Stimulated activated CD8-positive, alpha-beta memory T cell treated with anti-CD3 and anti-CD28 coated beads, Interleukin-4, amount 100 ng/mL, for 4 hours (primary cell): ENCODE data around the gene YIPF2.
"Not testable (repeated sequence)": the region's sequence is repeated elsewhere in the genome, so short reads cannot be mapped to it uniquely, and the experiment has no call there.

ENCODE experiments used
- DNase-seq, 2 donors: peaks; one replicate each; pipeline ENCODE4 v3.0.0-alpha.2; 2020; ENCODE audit warnings: low read depth in 2 of 2, low spot score in 1 of 2

Gene YIPF2

DNA sequence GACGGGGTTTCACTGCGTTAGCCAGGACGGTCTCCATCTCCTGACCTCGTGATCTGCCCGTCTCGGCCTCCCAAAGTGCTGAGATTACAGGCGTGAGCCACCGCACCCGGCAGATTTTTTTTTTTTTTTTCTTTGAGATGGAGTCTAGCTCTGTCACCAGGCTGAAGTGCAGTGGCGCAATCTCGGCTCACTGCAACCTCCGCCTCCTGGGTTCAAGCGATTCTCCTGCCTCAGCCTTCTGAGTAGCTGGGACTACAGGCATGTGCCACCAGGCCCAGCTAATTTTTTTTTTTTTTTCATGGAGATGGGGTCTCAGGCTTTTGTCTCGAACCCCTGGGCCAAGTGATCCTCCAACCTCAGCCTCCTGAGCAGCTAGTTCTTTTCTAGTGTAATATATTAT is 13.2 kb upstream of the YIPF2 start:
- not testable (repeated sequence) for DNase-seq

GRCh38 chr19:10936661-10937084 is 8.2 kb upstream of the YIPF2 start:
- DNase-seq, result no peak

DNA sequence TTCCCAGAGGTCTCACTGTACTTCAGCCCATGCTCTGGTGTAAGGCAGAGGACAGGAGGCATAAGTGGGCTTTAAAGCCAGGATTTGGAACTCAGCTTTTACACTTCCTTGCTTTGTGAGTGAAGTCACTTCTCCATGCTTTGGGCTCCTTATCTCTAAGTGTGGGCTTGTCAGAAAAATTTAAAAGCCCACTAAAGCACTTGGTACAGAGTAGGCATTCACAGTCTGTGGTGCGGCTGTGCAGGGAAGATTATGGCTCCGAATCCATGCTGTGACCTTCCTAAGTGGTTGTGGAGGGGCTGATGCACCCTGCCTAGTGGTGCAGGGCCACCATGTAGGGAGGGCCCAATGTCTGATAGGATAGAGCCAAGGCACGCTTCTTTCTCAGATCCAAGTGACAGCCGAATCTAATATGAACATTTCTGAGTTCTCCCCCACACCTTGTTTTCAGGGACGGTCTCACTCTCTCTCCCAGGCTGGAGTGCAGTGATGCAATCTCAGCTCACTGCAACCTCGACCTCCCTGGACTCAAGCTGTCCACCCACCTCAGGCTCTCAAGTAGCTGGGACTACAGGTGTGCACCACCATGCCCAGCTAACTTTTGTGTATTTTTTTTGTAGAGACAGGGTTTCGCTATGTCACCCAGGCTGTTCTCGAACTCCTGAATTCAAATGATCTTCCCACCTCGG is 7.1 kb upstream of the YIPF2 start:
- no peak for DNase-seq

GRCh38 chr19:10929402-10929794 is 959 bp upstream of the YIPF2 start:
- no peak for DNase-seq

- DNase-seq, result no peak
These were observed 493 bp downstream of the YIPF2 start for GRCh38 chr19:10927730-10928562.

DNA sequence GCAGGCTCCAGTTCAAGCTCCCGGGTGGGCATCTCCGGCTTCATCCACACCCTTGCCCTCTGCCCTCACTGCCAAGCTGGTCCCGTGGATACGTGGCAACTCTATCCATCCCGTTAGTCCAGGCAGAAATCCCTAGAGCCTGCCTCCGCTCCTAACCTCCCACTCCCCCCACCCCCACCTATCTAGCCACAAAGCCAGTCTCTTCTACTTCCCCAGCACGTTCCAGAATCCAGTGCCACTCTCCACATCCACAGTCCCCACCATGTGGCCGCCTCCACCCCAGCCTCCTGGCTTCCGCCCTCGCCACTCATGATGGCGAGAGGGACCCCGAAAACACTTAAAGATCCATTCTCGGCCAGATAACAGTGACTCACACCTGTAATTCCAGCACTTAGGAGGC is 3.8 kb downstream of the YIPF2 start:
- no peak for DNase-seq

DNA sequence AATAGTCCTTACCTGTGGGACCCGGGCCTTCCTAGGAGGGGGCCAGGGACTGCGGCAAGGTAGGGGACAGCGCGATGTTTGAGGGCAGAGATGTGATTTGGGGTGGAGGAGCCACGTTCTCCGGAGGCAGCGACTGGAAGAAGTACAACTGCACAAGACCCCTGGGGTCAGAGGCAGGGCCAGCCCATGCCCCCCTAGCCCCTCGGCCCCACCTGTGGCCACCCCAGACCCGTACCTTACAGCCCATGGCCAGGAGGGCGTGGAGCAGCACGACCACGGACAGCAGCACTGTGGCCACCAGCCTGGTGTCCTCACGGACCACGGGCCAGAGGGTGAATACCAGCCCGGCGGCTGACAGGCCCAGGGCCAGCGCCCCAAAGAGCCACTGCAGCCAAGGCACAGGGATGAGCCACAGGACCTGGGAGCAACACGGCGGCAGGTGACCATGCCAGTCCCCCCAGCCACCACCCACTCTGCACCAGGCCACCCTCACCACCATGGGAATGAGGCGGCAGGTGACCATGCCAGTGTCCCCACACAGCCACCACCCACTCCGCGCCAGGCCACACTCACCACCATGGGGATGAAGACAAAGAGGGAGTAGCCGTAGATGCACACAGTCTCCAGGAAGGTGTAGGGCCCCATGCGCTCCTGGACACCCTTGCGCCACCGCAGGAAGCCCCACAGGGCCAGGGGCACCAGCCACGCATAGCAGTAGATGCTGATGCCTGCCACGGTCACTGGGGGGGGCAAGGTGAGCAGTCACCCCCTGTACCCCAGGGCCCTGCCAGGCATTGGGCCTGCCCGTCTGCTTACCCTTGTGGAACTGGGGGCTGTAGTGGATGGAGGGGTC is 5.0 kb downstream of the YIPF2 start:
- no peak for DNase-seq

DNA sequence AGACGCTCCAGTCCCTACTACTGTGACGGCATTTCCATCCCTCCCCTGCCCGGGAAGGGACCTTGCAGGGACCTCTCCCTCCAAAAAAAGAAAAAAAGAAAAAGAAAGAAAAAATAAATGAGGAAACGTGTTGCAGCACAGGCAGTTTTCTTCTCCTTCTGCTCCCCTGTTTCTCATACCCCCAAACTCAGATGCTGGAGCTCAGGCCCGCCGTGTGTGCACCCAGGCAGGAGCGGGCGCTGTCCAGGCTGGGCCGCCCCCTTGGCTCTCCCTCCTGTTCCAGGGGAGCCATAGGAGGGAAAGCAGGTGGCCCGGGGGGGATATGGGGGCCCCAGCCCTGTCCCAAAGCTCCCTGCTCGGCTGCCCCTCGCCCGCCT is 5.8 kb downstream of the YIPF2 start:
- no peak for DNase-seq

DNA sequence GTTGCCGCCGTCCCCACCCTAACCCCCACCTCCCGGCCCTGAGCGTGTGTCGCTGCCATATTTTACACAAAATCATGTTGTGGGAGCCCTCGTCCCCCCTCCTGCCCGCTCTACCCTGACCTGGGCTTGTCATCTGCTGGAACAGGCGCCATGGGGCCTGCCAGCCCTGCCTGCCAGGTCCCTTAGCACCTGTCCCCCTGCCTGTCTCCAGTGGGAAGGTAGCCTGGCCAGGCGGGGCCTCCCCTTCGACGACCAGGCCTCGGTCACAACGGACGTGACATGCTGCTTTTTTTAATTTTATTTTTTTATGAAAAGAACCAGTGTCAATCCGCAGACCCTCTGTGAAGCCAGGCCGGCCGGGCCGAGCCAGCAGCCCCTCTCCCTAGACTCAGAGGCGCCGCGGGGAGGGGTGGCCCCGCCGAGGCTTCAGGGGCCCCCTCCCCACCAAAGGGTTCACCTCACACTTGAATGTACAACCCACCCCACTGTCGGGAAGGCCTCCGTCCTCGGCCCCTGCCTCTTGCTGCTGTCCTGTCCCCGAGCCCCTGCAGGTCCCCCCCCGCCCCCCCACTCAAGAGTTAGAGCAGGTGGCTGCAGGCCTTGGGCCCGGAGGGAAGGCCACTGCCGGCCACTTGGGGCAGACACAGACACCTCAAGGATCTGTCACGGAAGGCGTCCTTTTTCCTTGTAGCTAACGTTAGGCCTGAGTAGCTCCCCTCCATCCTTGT is 6.4 kb downstream of the YIPF2 start:
- DNase-seq, result no peak

- DNase-seq, result no peak
These were observed 7.1 kb downstream of the YIPF2 start for GRCh38 chr19:10921199-10921909.

DNA sequence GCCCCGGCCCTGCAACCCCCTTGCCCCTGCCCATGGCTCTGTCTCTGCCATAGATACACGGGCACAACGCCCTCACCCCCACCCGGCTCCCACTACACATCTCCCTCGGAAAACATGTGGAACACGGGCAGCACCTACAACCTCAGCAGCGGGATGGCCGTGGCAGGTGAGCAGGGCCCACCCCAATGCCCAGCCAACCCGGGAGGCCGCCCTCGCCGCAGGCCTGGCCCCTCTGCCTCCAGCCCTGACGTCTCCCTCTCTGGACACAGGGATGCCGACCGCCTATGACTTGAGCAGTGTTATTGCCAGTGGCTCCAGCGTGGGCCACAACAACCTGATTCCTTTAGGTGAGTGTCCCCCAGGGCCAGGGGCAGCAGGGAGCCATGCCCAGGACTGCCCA is 7.7 kb downstream of the YIPF2 start:
- DNase-seq, result no peak

DNA sequence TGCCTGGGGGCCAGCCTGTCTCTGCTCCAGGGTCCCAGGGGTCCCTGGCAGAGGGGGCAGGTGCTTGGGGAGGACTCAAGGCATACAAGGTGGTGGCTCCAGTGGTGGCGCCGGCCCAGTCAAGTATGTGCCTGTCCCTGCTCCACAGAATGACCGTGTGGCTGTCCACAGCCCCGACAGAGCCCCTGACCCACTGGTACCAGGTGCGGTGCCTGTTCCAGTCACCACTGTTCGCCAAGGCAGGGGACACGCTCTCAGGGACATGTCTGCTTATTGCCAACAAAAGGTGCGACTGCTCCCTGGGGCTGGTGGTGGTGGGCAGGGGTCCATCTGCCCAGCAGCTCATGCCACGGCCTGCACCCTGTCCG is 8.2 kb downstream of the YIPF2 start:
- DNase-seq, result no peak

- DNase-seq, result no peak
These were observed 8.8 kb downstream of the YIPF2 start for GRCh38 chr19:10919352-10920287.

- no peak for DNase-seq
These were observed 10.1 kb downstream of the YIPF2 start for GRCh38 chr19:10918359-10918758.

- DNase-seq, result no peak
These were observed 11.8 kb downstream of the YIPF2 start for GRCh38 chr19:10916602-10917001.

- DNase-seq, result no peak
These were observed 13.0 kb downstream of the YIPF2 start for GRCh38 chr19:10915130-10916091.

DNA sequence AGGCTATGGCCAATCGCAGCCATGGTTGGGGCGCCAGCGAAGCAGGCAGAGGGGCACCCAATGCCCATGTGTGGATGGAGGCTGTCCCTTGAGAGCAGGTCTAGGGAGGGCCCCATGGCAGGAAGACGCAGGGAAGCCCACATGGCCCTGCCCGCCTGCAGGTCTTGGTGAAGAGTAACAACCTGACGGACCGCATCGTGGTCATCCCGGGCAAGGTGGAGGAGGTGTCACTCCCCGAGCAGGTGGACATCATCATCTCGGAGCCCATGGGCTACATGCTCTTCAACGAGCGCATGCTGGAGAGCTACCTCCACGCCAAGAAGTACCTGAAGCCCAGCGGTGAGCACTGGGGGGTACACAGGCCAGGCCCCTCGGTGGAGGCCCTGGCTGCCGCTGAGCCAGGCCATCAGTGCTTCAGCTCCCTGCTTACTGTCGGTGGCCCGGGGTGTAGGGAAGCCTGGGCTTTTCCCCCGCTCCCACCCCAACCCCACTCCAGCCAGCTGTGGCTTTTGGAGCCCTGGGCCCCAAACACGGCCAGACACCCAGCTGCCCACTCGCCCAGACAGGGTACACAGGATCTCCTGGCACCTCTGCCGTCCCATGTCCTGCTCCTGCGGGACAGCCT is 14.6 kb downstream of the YIPF2 start:
- no peak for DNase-seq

- DNase-seq, result no peak
These were observed 15.8 kb downstream of the YIPF2 start for GRCh38 chr19:10912619-10913018.
